ENCODE data around the gene UPK1A. TPM values are rescaled to one million over a fixed set of nuclear protein-coding genes. Genes with fewer than 3 reads are reported as not detected.
A peak's percentile ranks its signal among the peaks of the same experiment; 100 is the strongest.
"Not testable (repeated sequence)": the region's sequence is repeated elsewhere in the genome, so short reads cannot be mapped to it uniquely, and the experiment has no call there.

UPK1A gene
- total RNA-seq, 1 donor from 2014 or later: 0.65 TPM

- Mint-ChIP-seq H3K27me3 (ENCODE audit: low read depth) (peaks cover 21% of the 10 kb centered on the region), H3K27ac (ENCODE audit: unreplicated experiment) (no peak overlapping the region), H3K36me3 (ENCODE audit: low read depth) (no peaks in the 10 kb centered on the region), H3K4me1 (ENCODE audit: low read depth) (peaks cover 8% of the 10 kb centered on the region), H3K4me3 (ENCODE audit: unreplicated experiment) (no peak overlapping the region), H3K9me3 (ENCODE audit: low read depth) (no peaks in the 10 kb centered on the region)
- DNase-seq (ENCODE audit: low spot score): no peak
- TF ChIP-seq CTCF (IDR thresholded peaks at IDR 0.05): no peak
Measured at GRCh38 chr19:35670686-35671085, 4.4 kb downstream of the UPK1A start.

GRCh38 chr19:35671818-35672217 is 5.5 kb downstream of the UPK1A start:
- H3K27me3 Mint-ChIP-seq (ENCODE audit: low read depth): peaks cover 25% of the 10 kb centered on the region
- H3K27ac Mint-ChIP-seq (ENCODE audit: unreplicated experiment): no peak overlapping the region
- H3K9me3 Mint-ChIP-seq (ENCODE audit: low read depth): no peaks in the 10 kb centered on the region
- no peak overlapping the region for H3K4me3 Mint-ChIP-seq (ENCODE audit: unreplicated experiment)
- no peak for TF ChIP-seq CTCF (IDR thresholded peaks at IDR 0.05)
- DNase-seq (ENCODE audit: low spot score): no peak
- H3K36me3 Mint-ChIP-seq (ENCODE audit: low read depth): no peaks in the 10 kb centered on the region
- peaks cover 8% of the 10 kb centered on the region for H3K4me1 Mint-ChIP-seq (ENCODE audit: low read depth)

- peak overlapping the region; percentile 36 for H3K27ac Mint-ChIP-seq (ENCODE audit: unreplicated experiment)
- no peaks in the 10 kb centered on the region for H3K36me3 Mint-ChIP-seq (ENCODE audit: low read depth)
- no peaks in the 10 kb centered on the region for H3K9me3 Mint-ChIP-seq (ENCODE audit: low read depth)
- TF ChIP-seq CTCF (IDR thresholded peaks at IDR 0.05): no peak
- H3K4me1 Mint-ChIP-seq (ENCODE audit: low read depth): peaks cover 8% of the 10 kb centered on the region
- H3K4me3 Mint-ChIP-seq (ENCODE audit: unreplicated experiment): peak overlapping the region; percentile 75
- DNase-seq (ENCODE audit: low spot score): no peak
- H3K27me3 Mint-ChIP-seq (ENCODE audit: low read depth): peaks cover 29% of the 10 kb centered on the region
Measured at GRCh38 chr19:35673121-35673804, 6.9 kb downstream of the UPK1A start.

GRCh38 chr19:35675589-35676140 is 9.3 kb downstream of the UPK1A start:
- H3K9me3 Mint-ChIP-seq (ENCODE audit: low read depth): no peaks in the 10 kb centered on the region
- H3K4me3 Mint-ChIP-seq (ENCODE audit: unreplicated experiment): no peak overlapping the region
- DNase-seq (ENCODE audit: low spot score): no peak
- peaks cover 8% of the 10 kb centered on the region for H3K4me1 Mint-ChIP-seq (ENCODE audit: low read depth)
- peaks cover 18% of the 10 kb centered on the region for H3K27me3 Mint-ChIP-seq (ENCODE audit: low read depth)
- TF ChIP-seq CTCF (IDR thresholded peaks at IDR 0.05): no peak
- H3K36me3 Mint-ChIP-seq (ENCODE audit: low read depth): no peaks in the 10 kb centered on the region
- no peak overlapping the region for H3K27ac Mint-ChIP-seq (ENCODE audit: unreplicated experiment)

- H3K27me3 Mint-ChIP-seq (ENCODE audit: low read depth): no peaks in the 10 kb centered on the region
- no peaks in the 10 kb centered on the region for H3K36me3 Mint-ChIP-seq (ENCODE audit: low read depth)
- H3K4me3 Mint-ChIP-seq (ENCODE audit: unreplicated experiment): no peak overlapping the region
- peaks cover 6% of the 10 kb centered on the region for H3K4me1 Mint-ChIP-seq (ENCODE audit: low read depth)
- no peak for TF ChIP-seq CTCF (IDR thresholded peaks at IDR 0.05)
- H3K27ac Mint-ChIP-seq (ENCODE audit: unreplicated experiment): peak overlapping the region; percentile 77
- no peaks in the 10 kb centered on the region for H3K9me3 Mint-ChIP-seq (ENCODE audit: low read depth)
- DNase-seq (ENCODE audit: low spot score): no peak
Measured at GRCh38 chr19:35689836-35690235, 23.5 kb downstream of the UPK1A start.

GRCh38 chr19:35691106-35691505 is 24.8 kb downstream of the UPK1A start:
- H3K4me1 Mint-ChIP-seq (ENCODE audit: low read depth); H3K27me3 Mint-ChIP-seq (ENCODE audit: low read depth); H3K36me3 Mint-ChIP-seq (ENCODE audit: low read depth); H3K4me3 Mint-ChIP-seq (ENCODE audit: unreplicated experiment); DNase-seq (ENCODE audit: low spot score); H3K27ac Mint-ChIP-seq (ENCODE audit: unreplicated experiment); H3K9me3 Mint-ChIP-seq (ENCODE audit: low read depth): not testable (repeated sequence)

All from chondrocyte (in vitro differentiated cells).